ENCODE measurements around the gene ZNF366. TPM values are rescaled to one million over a fixed set of nuclear protein-coding genes. Genes with fewer than 3 reads are reported as not detected.

The ZNF366 gene
- total RNA-seq, 1 donor from 2014 or later = not detected

DNA sequence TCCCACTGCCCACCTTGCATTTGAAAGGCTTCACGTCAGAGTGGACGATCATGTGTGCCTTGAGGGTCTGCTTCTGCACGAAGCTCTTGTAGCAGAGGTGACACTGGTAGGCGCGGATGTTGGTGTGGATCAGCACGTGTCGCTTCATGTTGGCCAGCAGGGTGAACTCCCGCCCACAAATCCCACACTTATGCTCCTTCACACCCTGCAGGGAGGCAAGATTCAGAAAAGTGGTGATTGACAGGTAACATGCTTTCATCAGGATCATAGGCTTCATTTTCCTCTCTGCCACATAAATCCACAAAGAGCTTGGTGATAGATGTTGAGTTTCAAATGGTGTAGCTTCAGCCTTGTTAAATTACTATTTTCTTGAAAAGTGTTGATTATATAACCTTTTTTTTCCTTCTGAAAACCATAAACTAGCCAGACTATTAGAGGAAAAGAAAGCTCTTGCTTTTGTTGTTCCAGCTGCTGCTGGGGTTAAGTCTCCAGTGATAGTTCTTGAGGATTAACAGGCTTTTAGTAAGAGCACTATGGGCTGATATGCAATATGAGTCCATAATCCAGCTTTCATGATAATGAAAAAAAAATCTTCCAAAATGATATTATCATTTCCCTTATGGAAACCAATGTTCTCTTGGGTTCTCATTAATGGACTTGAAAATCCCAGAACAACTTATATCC, 50.7 kb downstream of the ZNF366 start:
- Mint-ChIP-seq H3K4me1 (ENCODE audit: low read depth, unreplicated experiment) (peaks cover 23% of the 10 kb centered on the region), H3K4me3 (ENCODE audit: unreplicated experiment) (no peak overlapping the region), H3K27me3 (ENCODE audit: low read depth, unreplicated experiment) (peaks cover 3% of the 10 kb centered on the region), H3K27ac (ENCODE audit: unreplicated experiment) (no peak overlapping the region), H3K9me3 (ENCODE audit: unreplicated experiment) (peaks cover 10% of the 10 kb centered on the region), H3K36me3 (ENCODE audit: low read depth, unreplicated experiment) (no peaks in the 10 kb centered on the region)
- H3K4me3 ChIP-seq (ENCODE audit: insufficient read depth, low read depth, low read length) = no peak overlapping the region
- no peak overlapping the region for H3K27ac ChIP-seq (ENCODE audit: low read depth, low read length)
- H3K9ac ChIP-seq (ENCODE audit: low read length) = no peak overlapping the region
- FAIRE-seq (no peak), DNase-seq (ENCODE audit: low read depth) (no peak)
- H2AFZ ChIP-seq (ENCODE audit: low read depth, low read length) = no peak overlapping the region
- H3K36me3 ChIP-seq (ENCODE audit: insufficient read depth, low read length) = no peaks in the 10 kb centered on the region
- H4K20me1 ChIP-seq (ENCODE audit: insufficient read depth, low read length) = no peaks in the 10 kb centered on the region
- peaks cover 15% of the 10 kb centered on the region for H3K4me1 ChIP-seq (ENCODE audit: insufficient read depth, low read length)
- no peaks in the 10 kb centered on the region for H3K79me2 ChIP-seq (ENCODE audit: insufficient read depth, low read length)
- H3K9me3 ChIP-seq (ENCODE audit: insufficient read depth, low read depth, low read length) = no peaks in the 10 kb centered on the region
- H3K4me2 ChIP-seq (ENCODE audit: low read length) = no peak overlapping the region
- no peaks in the 10 kb centered on the region for H3K27me3 ChIP-seq (ENCODE audit: insufficient read depth, low read length)
- no peak for TF ChIP-seq EZH2 (IDR thresholded peaks at IDR 0.05; ENCODE audit: insufficient read depth, low read length)
- TF ChIP-seq, protein P1, sequence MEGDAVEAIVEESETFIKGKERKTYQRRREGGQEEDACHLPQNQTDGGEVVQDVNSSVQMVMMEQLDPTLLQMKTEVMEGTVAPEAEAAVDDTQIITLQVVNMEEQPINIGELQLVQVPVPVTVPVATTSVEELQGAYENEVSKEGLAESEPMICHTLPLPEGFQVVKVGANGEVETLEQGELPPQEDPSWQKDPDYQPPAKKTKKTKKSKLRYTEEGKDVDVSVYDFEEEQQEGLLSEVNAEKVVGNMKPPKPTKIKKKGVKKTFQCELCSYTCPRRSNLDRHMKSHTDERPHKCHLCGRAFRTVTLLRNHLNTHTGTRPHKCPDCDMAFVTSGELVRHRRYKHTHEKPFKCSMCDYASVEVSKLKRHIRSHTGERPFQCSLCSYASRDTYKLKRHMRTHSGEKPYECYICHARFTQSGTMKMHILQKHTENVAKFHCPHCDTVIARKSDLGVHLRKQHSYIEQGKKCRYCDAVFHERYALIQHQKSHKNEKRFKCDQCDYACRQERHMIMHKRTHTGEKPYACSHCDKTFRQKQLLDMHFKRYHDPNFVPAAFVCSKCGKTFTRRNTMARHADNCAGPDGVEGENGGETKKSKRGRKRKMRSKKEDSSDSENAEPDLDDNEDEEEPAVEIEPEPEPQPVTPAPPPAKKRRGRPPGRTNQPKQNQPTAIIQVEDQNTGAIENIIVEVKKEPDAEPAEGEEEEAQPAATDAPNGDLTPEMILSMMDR (IDR thresholded peaks at IDR 0.05; ENCODE audit: insufficient read depth, low read depth, low read length) = no peak

GRCh38 chr5:72455476-72455875, 51.7 kb downstream of the ZNF366 start:
- H3K4me1 Mint-ChIP-seq (ENCODE audit: low read depth, unreplicated experiment) = peaks cover 23% of the 10 kb centered on the region
- Histone ChIP-seq H3K27me3 (ENCODE audit: insufficient read depth, low read length) (no peaks in the 10 kb centered on the region), H3K4me3 (ENCODE audit: insufficient read depth, low read depth, low read length) (no peak overlapping the region), H3K9ac (ENCODE audit: low read length) (no peak overlapping the region), H3K79me2 (ENCODE audit: insufficient read depth, low read length) (no peaks in the 10 kb centered on the region), H3K4me2 (ENCODE audit: low read length) (no peak overlapping the region), H4K20me1 (ENCODE audit: insufficient read depth, low read length) (no peaks in the 10 kb centered on the region), H2AFZ (ENCODE audit: low read depth, low read length) (no peak overlapping the region), H3K27ac (ENCODE audit: low read depth, low read length) (no peak overlapping the region), H3K4me1 (ENCODE audit: insufficient read depth, low read length) (peaks cover 15% of the 10 kb centered on the region), H3K9me3 (ENCODE audit: insufficient read depth, low read depth, low read length) (no peaks in the 10 kb centered on the region), H3K36me3 (ENCODE audit: insufficient read depth, low read length) (no peaks in the 10 kb centered on the region)
- no peak for TF ChIP-seq EZH2 (IDR thresholded peaks at IDR 0.05; ENCODE audit: insufficient read depth, low read length)
- TF ChIP-seq, protein P1 (IDR thresholded peaks at IDR 0.05; ENCODE audit: insufficient read depth, low read depth, low read length) = no peak
- DNase-seq (ENCODE audit: low read depth) (no peak), FAIRE-seq (no peak)
- no peaks in the 10 kb centered on the region for H3K36me3 Mint-ChIP-seq (ENCODE audit: low read depth, unreplicated experiment)
- no peak overlapping the region for H3K27ac Mint-ChIP-seq (ENCODE audit: unreplicated experiment)
- peaks cover 3% of the 10 kb centered on the region for H3K27me3 Mint-ChIP-seq (ENCODE audit: low read depth, unreplicated experiment)
- H3K4me3 Mint-ChIP-seq (ENCODE audit: unreplicated experiment) = no peak overlapping the region
- H3K9me3 Mint-ChIP-seq (ENCODE audit: unreplicated experiment) = peaks cover 7% of the 10 kb centered on the region

DNA sequence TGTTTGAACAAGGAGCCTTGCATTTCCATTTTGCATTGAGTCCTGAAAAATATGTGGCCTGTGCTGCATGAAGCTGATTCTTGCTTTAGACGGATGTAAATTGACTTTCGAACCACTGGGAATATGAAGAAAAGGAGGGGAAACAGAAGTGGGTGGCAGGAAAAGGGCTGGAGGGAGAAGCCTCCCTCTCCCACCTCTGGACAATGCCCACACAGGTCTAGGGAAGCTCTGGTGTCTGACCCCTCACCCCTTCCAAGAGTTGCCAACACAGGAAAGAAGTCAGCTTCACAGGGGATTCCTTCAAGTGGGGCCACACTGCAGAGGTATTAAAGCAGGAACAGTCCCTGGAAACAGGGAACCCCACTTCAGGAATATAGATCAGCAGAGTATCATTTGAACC, 52.2 kb downstream of the ZNF366 start:
- no peak for DNase-seq (ENCODE audit: low read depth)
- H3K27ac Mint-ChIP-seq (ENCODE audit: unreplicated experiment) = no peak overlapping the region
- TF ChIP-seq, protein P1 (IDR thresholded peaks at IDR 0.05; ENCODE audit: insufficient read depth, low read depth, low read length) = no peak
- TF ChIP-seq EZH2 (IDR thresholded peaks at IDR 0.05; ENCODE audit: insufficient read depth, low read length) = no peak
- Histone ChIP-seq H3K27me3 (ENCODE audit: insufficient read depth, low read length) (no peaks in the 10 kb centered on the region), H3K79me2 (ENCODE audit: insufficient read depth, low read length) (no peaks in the 10 kb centered on the region), H3K9me3 (ENCODE audit: insufficient read depth, low read depth, low read length) (no peaks in the 10 kb centered on the region), H4K20me1 (ENCODE audit: insufficient read depth, low read length) (no peaks in the 10 kb centered on the region), H3K27ac (ENCODE audit: low read depth, low read length) (no peak overlapping the region), H3K4me2 (ENCODE audit: low read length) (no peak overlapping the region), H3K36me3 (ENCODE audit: insufficient read depth, low read length) (no peaks in the 10 kb centered on the region), H3K9ac (ENCODE audit: low read length) (no peak overlapping the region), H3K4me1 (ENCODE audit: insufficient read depth, low read length) (peaks cover 15% of the 10 kb centered on the region), H3K4me3 (ENCODE audit: insufficient read depth, low read depth, low read length) (no peak overlapping the region), H2AFZ (ENCODE audit: low read depth, low read length) (no peak overlapping the region)
- peaks cover 7% of the 10 kb centered on the region for H3K9me3 Mint-ChIP-seq (ENCODE audit: unreplicated experiment)
- peaks cover 23% of the 10 kb centered on the region for H3K4me1 Mint-ChIP-seq (ENCODE audit: low read depth, unreplicated experiment)
- H3K4me3 Mint-ChIP-seq (ENCODE audit: unreplicated experiment) = no peak overlapping the region
- H3K36me3 Mint-ChIP-seq (ENCODE audit: low read depth, unreplicated experiment) = no peaks in the 10 kb centered on the region
- H3K27me3 Mint-ChIP-seq (ENCODE audit: low read depth, unreplicated experiment) = peaks cover 3% of the 10 kb centered on the region
- FAIRE-seq = no peak

All from astrocyte (in vitro differentiated cells and primary cell).